Right lobe of liver (tissue), 6 donors: ENCODE data around the gene SOCS3. TPM values are rescaled to one million over a fixed set of nuclear protein-coding genes. Genes with fewer than 3 reads are reported as not detected.

Experiments
- ATAC-seq, 4 donors: fragments of 200-7000 bp; cut with Tn5 transposase; one replicate each; pipeline ENCODE4 v1.9.1; 2020; ENCODE audit warnings: mild to moderate bottlenecking in 4 of 4, moderate library complexity in 4 of 4
- DNase-seq, 3 donors: peaks; one replicate each; pipeline ENCODE4 v3.0.0-alpha.2; 2020
- H3K27ac ChIP-seq, 3 donors: fragments of 200-600 bp; one replicate each; pipeline ENCODE4 v1.8.0; 2022
- H3K27me3 ChIP-seq, 2 donors: fragments of 200-600 bp; one replicate each; pipeline ENCODE4 v1.8.0; 2022
- H3K36me3 ChIP-seq, 4 donors: fragments of 200-600 bp; sonication (generic) in 1 of 4; one replicate each; pipeline versions ENCODE4 v1.5.1 to v1.8.0; 2017 to 2022; ENCODE audit warnings: control low read depth in 1 of 4
- H3K4me1 ChIP-seq, 4 donors: fragments of 200-600 bp; sonication (generic) in 1 of 4; one replicate each; pipeline versions ENCODE4 v1.5.1 to v1.8.0; 2017 to 2022; ENCODE audit warnings: control low read depth in 1 of 4
- H3K4me3 ChIP-seq, 3 donors: fragments of 200-600 bp; one replicate each; pipeline ENCODE4 v1.8.0; 2022
- H3K9me3 ChIP-seq, 4 donors: fragments of 200-600 bp; sonication (generic) in 1 of 4; one replicate each; pipeline versions ENCODE4 v1.5.1 to v1.8.0; 2017 to 2022; ENCODE audit warnings: control low read depth in 1 of 4
- CTCF ChIP-seq, 4 donors: fragments of 200-600 bp in 3 of 4; fragments of 450-650 bp in 1 of 4; IDR thresholded peaks; one replicate each; pipeline versions ENCODE4 v1.5.1 to v1.8.0; 2016 to 2022; ENCODE audit warnings: antibody characterized with exemption in 4 of 4, mild to moderate bottlenecking in 2 of 4
- POLR2A ChIP-seq: fragments of 450-650 bp; IDR thresholded peaks from one replicate; pipeline ENCODE4 v1.6.1; 2017; ENCODE audit warnings: antibody characterized with exemption, mild to moderate bottlenecking
- WGBS: methylation state at CpG from one replicate; pipeline ENCODE4 v1.1.6; 2018; ENCODE audit warnings: low coverage, low lambda C conversion rate; ENCODE audit not compliant: insufficient coverage; ENCODE audit errors: missing lambda C conversion rate; 5-methylcytosine and 5-hydroxymethylcytosine counted together
- intact Hi-C, 2 donors: fragments of 100-400 bp; cut with DNase I; formaldehyde crosslinking; loops; one replicate each; pipeline versions ENCODE4 v1.11.2 to v1.14.1; 2022
- total RNA-seq, 6 experiments: library from RNA; depleted of rRNA in 2 of 6; stranded (reverse); fragments of >200 nt in 2 of 6; fragmentation: NEBNext Ultra II Directional in 3 of 6; extraction: Animal tissue kit (Norgen Biotek cat#: 25700) in 3 of 6; gene quantifications; one replicate each; pipeline versions ENCODE4 v1.1.0 to v1.2.4, GENCODE V29; 2016 to 2023
- donor health status: DM: no; HTN: yes; CAD: no.
- donor health status: DM: no; HTN: no; CAD: no.
- donor health status: DM: no; HTN: no; CAD: no.
- donor health status: DM: no; HTN: yes; CAD: no.
- donor health status: DM: no; HTN: yes; CAD: no.

The SOCS3 gene
- total RNA-seq, 6 experiments from 2014 or later = 1.2 to 87.3 (median 24.1) TPM

GRCh38 chr17:78378225-78379130 is 18.6 kb upstream of the SOCS3 start, which contains the start of gene PGS1:
PGS1 (plus strand) TSS chr17:78378649; CDS start chr17:78378666, 17 bp downstream.
- no peaks in the 10 kb centered on the region for H3K36me3 ChIP-seq
- peaks cover 0 to 28% (median 8%) of the 10 kb centered on the region in 4 donors for H3K4me1 ChIP-seq

GRCh38 chr17:78377858-78378224 is 18.0 kb upstream of the SOCS3 start:
- no peak for DNase-seq
- Histone ChIP-seq H3K4me3 (peak overlapping the region; percentile 93 to 98 (median 97)), H3K4me1 (peaks cover 0 to 28% (median 8%) of the 10 kb centered on the region in 4 donors), H3K27ac (peak overlapping the region; percentile 69 to 88 (median 85)), H3K27me3 (no peaks in the 10 kb centered on the region), H3K9me3 (no peaks in the 10 kb centered on the region), H3K36me3 (no peaks in the 10 kb centered on the region)
- 43% methylated on average over 6 of the region's 14 CpGs for WGBS
- intact Hi-C loops = no loop called here
- no peak for TF ChIP-seq CTCF (IDR thresholded peaks at IDR 0.05)
- no peak for TF ChIP-seq POLR2A
- no peak for ATAC-seq

More at GRCh38 chr17:78378225-78379130, 18.6 kb upstream of the SOCS3 start, which contains the start of gene PGS1:
- Histone ChIP-seq H3K9me3 (no peaks in the 10 kb centered on the region), H3K27ac (peak within 1 kb of the TSS; percentile 69 to 88 (median 85)), H3K27me3 (no peaks in the 10 kb centered on the region), H3K4me3 (peak within 1 kb of the TSS; percentile 93 to 98 (median 97))
- 8% methylated on average over 19 of the region's 89 CpGs for WGBS
- no peak for TF ChIP-seq CTCF (IDR thresholded peaks at IDR 0.05)
- TF ChIP-seq POLR2A = peak; percentile 88
- ATAC-seq (peak; percentile 41 to 81 (median 73)), DNase-seq (peak; percentile 87 to 88 (median 87))
- intact Hi-C loops = no loop called here

- Histone ChIP-seq H3K27me3 (no peaks in the 10 kb centered on the region), H3K9me3 (no peaks in the 10 kb centered on the region), H3K4me3 (no peak overlapping the region), H3K36me3 (no peaks in the 10 kb centered on the region), H3K27ac (peak overlapping the region; percentile 7 to 35 (median 33)), H3K4me1 (peaks cover 0 to 28% (median 8%) of the 10 kb centered on the region in 4 donors)
- ATAC-seq (no peak), DNase-seq (no peak)
- WGBS = 82% methylated on average over 5 of the region's 5 CpGs
- intact Hi-C loops = no loop called here
- TF ChIP-seq CTCF (IDR thresholded peaks at IDR 0.05) = no peak
- TF ChIP-seq POLR2A = no peak
These were observed 16.3 kb upstream of the SOCS3 start for GRCh38 chr17:78376161-78376560.

- Histone ChIP-seq H3K9me3 (no peaks in the 10 kb centered on the region), H3K4me1 (peaks cover 0 to 28% (median 8%) of the 10 kb centered on the region in 4 donors), H3K36me3 (no peaks in the 10 kb centered on the region), H3K27me3 (no peaks in the 10 kb centered on the region), H3K4me3 (no peak overlapping the region), H3K27ac (peak overlapping the region; percentile 7 to 35 (median 33))
- peak in 1 of 3 donors; percentile 84 for DNase-seq
- TF ChIP-seq POLR2A (no peak), CTCF (IDR thresholded peaks at IDR 0.05) (no peak)
- ATAC-seq = peak; percentile 27 to 75 (median 57)
- WGBS = 19% methylated on average over 7 of the region's 9 CpGs
- intact Hi-C loops = no loop called here
These were observed 15.7 kb upstream of the SOCS3 start for GRCh38 chr17:78375401-78376151.
